Epithelial cell of proximal tubule (primary cell): ENCODE results near the gene SYK. TPM values are rescaled to one million over a fixed set of nuclear protein-coding genes. Genes with fewer than 3 reads are reported as not detected.
"Not testable (repeated sequence)": the region's sequence is repeated elsewhere in the genome, so short reads cannot be mapped to it uniquely, and the experiment has no call there.

Experiments used
- DNase-seq: peaks from one replicate; pipeline ENCODE4 v3.0.0-alpha.2; 2011; ENCODE audit warnings: low read depth
- H3K4me3 ChIP-seq: 2 replicates; pipeline ENCODE4 v1.5.1; 2011; ENCODE audit warnings: low read depth, mild to moderate bottlenecking, low read length
- CTCF ChIP-seq: conservative IDR thresholded peaks from 2 replicates; pipeline ENCODE4 v1.5.1; 2012; ENCODE audit warnings: low read depth, mild to moderate bottlenecking, low read length
- total RNA-seq: library from RNA; depleted of rRNA; stranded (reverse); fragments of >200 nt; gene quantifications from 2 replicates; pipeline ENCODE4 v1.2.3, GENCODE V29; 2015

SYK gene
- total RNA-seq, 1 donor from 2014 or later, result 16.9 TPM

DNA sequence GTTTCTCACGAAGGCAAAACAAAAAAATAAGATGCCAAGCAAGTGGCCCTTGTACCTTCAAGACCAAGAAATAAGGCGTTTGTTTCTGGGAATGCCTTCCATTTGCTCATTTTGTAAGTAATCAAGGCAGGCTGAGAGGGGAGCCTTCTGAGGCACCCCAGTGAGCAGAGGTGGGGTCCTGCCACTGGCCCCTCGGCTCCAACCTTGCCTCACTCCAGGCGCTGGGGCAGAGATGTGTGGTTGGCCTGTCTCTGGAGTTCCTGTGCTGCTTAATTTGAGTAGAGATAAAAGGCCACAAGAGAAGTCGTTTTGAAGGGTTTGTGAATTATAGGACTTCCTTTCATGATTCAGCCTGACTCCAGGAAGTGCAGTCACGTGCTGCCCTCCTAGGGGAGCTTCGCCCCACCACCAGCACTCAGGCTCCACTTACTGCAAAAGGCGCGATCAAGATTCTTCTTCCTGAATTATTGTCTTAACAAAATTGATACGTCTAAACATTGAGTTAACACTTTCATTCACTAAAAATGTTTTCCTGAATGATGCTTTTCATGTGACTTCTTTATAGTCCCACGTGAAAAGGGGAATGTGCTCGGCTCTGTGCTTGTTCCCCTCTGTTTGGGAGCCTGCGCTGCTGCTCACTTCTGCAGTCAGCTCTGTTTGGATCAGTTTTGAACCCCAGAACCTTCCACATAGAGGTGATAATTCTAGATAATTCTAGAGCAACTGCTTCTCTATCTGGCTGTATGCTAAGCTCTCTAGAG, 13.7 kb downstream of the SYK start:
- TF ChIP-seq CTCF, result no peak
- no peak overlapping the region for H3K4me3 ChIP-seq
- no peak for DNase-seq

DNA sequence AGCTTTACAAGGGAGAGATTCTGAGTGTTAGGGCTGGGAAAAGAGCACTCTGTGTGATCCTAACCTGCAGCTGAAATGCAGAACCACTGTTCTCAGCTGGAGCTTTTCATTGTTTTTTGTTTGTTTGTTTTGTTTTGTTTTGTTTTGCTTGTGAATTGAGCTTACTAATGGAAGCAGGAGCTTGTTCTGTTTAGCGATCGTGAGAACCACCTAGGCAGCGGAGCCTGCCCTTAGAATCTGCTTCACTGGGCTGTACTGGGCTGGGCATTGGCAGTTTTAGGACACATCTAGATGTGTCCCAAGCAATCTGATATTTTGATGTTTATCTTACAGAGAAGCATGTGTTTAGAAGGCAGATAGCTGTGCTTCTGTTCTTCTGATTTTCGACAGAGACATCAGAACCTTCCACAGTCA, 14.3 kb downstream of the SYK start:
- no peak for TF ChIP-seq CTCF
- DNase-seq, result no peak
- no peak overlapping the region for H3K4me3 ChIP-seq

DNA sequence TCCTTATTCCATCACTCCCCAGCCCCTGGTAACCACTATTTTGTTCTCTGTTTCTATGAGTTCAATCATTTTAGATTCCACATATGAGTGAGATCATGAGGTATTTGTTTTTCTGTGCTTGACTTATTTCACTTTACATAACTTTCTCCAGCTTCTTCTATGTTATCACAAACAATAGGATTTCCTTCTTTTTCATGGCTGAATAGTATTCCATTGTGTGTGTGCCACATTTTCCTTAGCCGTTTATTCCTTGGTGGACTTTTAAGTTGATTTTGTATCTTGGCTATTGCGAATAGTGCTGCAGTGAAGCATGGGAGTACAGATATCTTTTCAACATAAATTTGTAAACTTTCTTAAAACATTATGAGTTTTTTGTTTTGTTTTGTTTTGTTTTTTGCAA, 15.1 kb downstream of the SYK start:
- H3K4me3 ChIP-seq, result no peak overlapping the region
- no peak for TF ChIP-seq CTCF
- DNase-seq, result no peak

- DNase-seq, result no peak
- no peak for TF ChIP-seq CTCF
- no peak overlapping the region for H3K4me3 ChIP-seq
These were observed 16.7 kb downstream of the SYK start for GRCh38 chr9:90818279-90818678.

- not testable (repeated sequence) for DNase-seq, H3K4me3 ChIP-seq
These were observed 18.8 kb downstream of the SYK start for GRCh38 chr9:90820406-90820805.

DNA sequence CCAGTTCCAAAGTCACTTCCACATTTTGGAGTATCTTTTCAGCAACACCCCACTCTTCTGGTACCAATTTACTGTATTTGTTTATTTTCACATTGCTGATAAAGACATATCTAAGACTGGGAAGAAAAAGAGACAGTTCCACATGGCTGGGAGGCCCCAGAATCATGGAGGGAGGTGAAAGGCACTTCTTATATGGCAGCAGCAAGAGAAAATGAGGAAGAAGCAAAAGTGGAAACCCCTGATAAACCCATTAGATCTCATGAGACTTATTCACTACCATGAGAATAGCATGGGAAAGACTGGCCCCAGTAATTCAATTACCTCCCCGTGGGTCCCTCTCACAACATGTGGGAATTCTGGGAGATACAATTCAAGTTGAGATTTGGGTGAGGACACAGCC, 19.6 kb downstream of the SYK start:
- H3K4me3 ChIP-seq, DNase-seq: not testable (repeated sequence)

DNA sequence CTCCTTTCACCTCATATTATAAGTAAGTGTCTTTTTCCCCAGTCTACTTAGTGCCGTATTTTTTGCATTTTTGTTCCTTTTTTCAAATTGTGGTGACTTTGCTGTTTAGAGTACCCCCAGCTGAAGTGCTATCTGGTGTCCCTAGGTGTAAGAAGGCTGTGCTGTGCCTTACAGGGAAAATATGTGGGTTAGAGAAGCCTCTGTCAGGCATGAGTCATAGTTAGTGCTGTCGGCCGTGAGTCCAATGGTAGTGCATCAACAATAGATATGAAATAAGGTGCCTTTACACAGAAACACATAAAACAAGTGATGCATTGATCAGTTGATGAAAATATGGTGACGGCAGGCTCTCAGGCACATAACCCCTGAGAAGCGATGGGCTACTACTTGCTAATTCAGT, 20.1 kb downstream of the SYK start:
- no peak for TF ChIP-seq CTCF
- DNase-seq, result no peak
- H3K4me3 ChIP-seq, result no peak overlapping the region

DNA sequence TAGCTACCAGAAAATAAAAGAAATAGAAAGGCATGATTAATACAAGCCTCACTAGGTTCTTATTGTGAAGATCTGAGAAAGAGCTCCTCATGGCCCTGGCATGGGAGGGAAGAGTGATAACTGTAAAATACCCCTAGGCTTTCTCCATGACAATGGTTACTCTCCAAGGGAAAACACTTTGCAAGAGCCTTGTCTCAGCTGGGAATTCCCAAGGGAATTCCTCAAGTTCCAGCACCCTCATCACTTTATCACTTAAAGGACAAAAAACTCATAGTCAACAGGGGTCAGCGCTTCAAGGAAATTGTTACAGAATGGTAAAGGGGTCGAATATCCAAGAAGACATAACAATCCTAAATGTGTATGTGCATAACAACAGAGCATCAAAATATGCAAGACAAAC, 21.2 kb downstream of the SYK start:
- no peak for TF ChIP-seq CTCF
- no peak for DNase-seq
- no peak overlapping the region for H3K4me3 ChIP-seq
